K562 (cell line): Measurements from ENCODE around the gene RTBDN. TPM values are rescaled to one million over a fixed set of nuclear protein-coding genes. Genes with fewer than 3 reads are reported as not detected.

ENCODE experiments used
- ATAC-seq: fragments of 200-7000 bp; cut with Tn5 transposase; 3 replicates; pipeline ENCODE4 v1.9.1; 2020; ENCODE audit warnings: moderate library complexity
- BruUV-seq: library from RNA; stranded (reverse); fragments of 400-500 nt; replicated peaks from 2 replicates; lab custom pipeline; 2021; lab: Mats Ljungman, UMichigan
- CTCF ChIA-PET: fragments of 300-600 bp; formaldehyde crosslinking; extraction: SDS; loops from one replicate; lab custom pipeline; 2021; ENCODE audit warnings: low intra/inter-chr PET ratio; lab: Yijun Ruan, JAX
- POLR2A ChIA-PET: fragments of 300-600, 350-650 bp; sonication (Branson Sonifier 250); formaldehyde crosslinking; extraction: SDS; loops from one replicate; lab custom pipeline; 2021; ENCODE audit warnings: antibody characterized with exemption, inconsistent platforms; lab: Yijun Ruan, JAX
- DNase-seq, 4 experiments: peaks; one replicate each; pipeline versions ENCODE4 v3.0.0 to v3.0.0-alpha.2; 2011 to 2018; ENCODE audit warnings: low spot score in 3 of 4, mixed read lengths in 3 of 4; ENCODE audit errors: extremely low read depth in 1 of 4
- FAIRE-seq: peaks from 2 replicates; lab custom pipeline; 2011; peaks lifted over from hg19 to GRCh38; lab: Jason Lieb, UNC
- H2AFZ ChIP-seq: 2 replicates; pipeline ENCODE4 v1.6.0; 2011; ENCODE audit warnings: low read depth, low read length, control low read depth, inconsistent platforms
- H3K27ac ChIP-seq: fragments of 200-600 bp; 3 replicates; pipeline ENCODE4 v1.8.0; 2011; ENCODE audit warnings: low read depth, mild to moderate bottlenecking, control low read depth, inconsistent platforms, low read length, moderate library complexity, mixed read lengths; ENCODE audit errors: extremely low read depth
- H3K27me3 ChIP-seq, 2 experiments: fragments of 300-600 bp in 1 of 2; 2 replicates in 1 of 2; 3 replicates in 1 of 2; pipeline versions ENCODE4 v1.6.0 to v1.8.0; 2011; ENCODE audit warnings: inconsistent platforms in 2 of 2, low read length in 2 of 2, mild to moderate bottlenecking in 1 of 2, mixed read lengths in 1 of 2, moderate library complexity in 1 of 2; ENCODE audit not compliant: control insufficient read depth in 2 of 2, insufficient read depth in 2 of 2
- H3K36me3 ChIP-seq: fragments of 300-600 bp; 3 replicates; pipeline ENCODE4 v1.8.0; 2011; ENCODE audit warnings: mild to moderate bottlenecking, low read length, inconsistent platforms; ENCODE audit not compliant: control insufficient read depth, insufficient read depth
- H3K4me1 ChIP-seq, 2 experiments: fragments of 200-600 bp in 1 of 2; replicated peaks in 1 of 2; 2 replicates in 1 of 2; 3 replicates in 1 of 2; pipeline versions ENCODE4 v1.5.1 to v1.8.0; 2011; ENCODE audit warnings: inconsistent platforms in 2 of 2, low read length in 2 of 2, mild to moderate bottlenecking in 1 of 2, mixed read lengths in 1 of 2, moderate library complexity in 1 of 2; ENCODE audit not compliant: control insufficient read depth in 2 of 2, insufficient read depth in 2 of 2
- H3K4me2 ChIP-seq: 2 replicates; pipeline ENCODE4 v1.6.1; 2011; ENCODE audit warnings: low read length, control low read depth, inconsistent platforms, mixed read lengths; ENCODE audit not compliant: insufficient read depth
- H3K4me3 ChIP-seq: fragments of 200-600 bp; sonication (generic), shearing (Covaris generic); 2 replicates; pipeline ENCODE4 v1.5.1; 2016; ENCODE audit warnings: control low read depth, inconsistent platforms
- H3K79me2 ChIP-seq: fragments of 200-600 bp; 3 replicates; pipeline ENCODE4 v1.8.0; 2011; ENCODE audit warnings: low read length, inconsistent platforms; ENCODE audit not compliant: control insufficient read depth, insufficient read depth
- H3K9ac ChIP-seq, 2 experiments: 2 replicates each; pipeline versions ENCODE4 v1.6.0 to v1.6.1; 2011; ENCODE audit warnings: low read depth in 2 of 2, low read length in 2 of 2, control low read depth in 1 of 2, inconsistent platforms in 1 of 2, mild to moderate bottlenecking in 1 of 2, mixed read lengths in 1 of 2; ENCODE audit not compliant: insufficient read depth in 1 of 2
- H3K9me1 ChIP-seq: one replicate; pipeline ENCODE4 v1.6.0; 2011; ENCODE audit warnings: inconsistent platforms, mild to moderate bottlenecking, low read length, moderate library complexity; ENCODE audit not compliant: control insufficient read depth, insufficient read depth
- H3K9me3 ChIP-seq: replicated peaks from 2 replicates; pipeline ENCODE4 v1.5.1; 2011; ENCODE audit warnings: low read depth, low read length, inconsistent platforms; ENCODE audit not compliant: control insufficient read depth, insufficient read depth
- H4K20me1 ChIP-seq: replicated peaks from 2 replicates; pipeline ENCODE4 v1.6.1; 2011; ENCODE audit warnings: low read length, inconsistent platforms, mixed read lengths; ENCODE audit not compliant: control insufficient read depth, insufficient read depth
- EP300 ChIP-seq: IDR thresholded peaks from 2 replicates; pipeline ENCODE4 v1.6.1; 2012; ENCODE audit warnings: low read length, improper control_type of control experiment
- FIP1L1 ChIP-seq: fragments of 200-400 bp; formaldehyde crosslinking; IDR thresholded peaks from 2 replicates; pipeline ENCODE4 v1.6.1; 2018; ENCODE audit warnings: mild to moderate bottlenecking, low read depth, low read length; ENCODE audit not compliant: poor library complexity, severe bottlenecking
- NBN ChIP-seq: fragments of 450-650 bp; IDR thresholded peaks from 2 replicates; pipeline ENCODE4 v1.6.1; 2016; ENCODE audit warnings: low read depth, mild to moderate bottlenecking
- NCOA6 ChIP-seq: fragments of 450-650 bp; IDR thresholded peaks from 2 replicates; pipeline ENCODE4 v1.6.1; 2017; ENCODE audit warnings: mild to moderate bottlenecking
- POLR2G ChIP-seq: fragments of 200-400 bp; formaldehyde crosslinking; IDR thresholded peaks from 2 replicates; pipeline ENCODE4 v1.6.1; 2017; ENCODE audit warnings: low read depth, mild to moderate bottlenecking, antibody characterized with exemption, low read length, moderate library complexity
- POU5F1 ChIP-seq: fragments of 150-350 bp; IDR thresholded peaks from 2 replicates; pipeline ENCODE4 v1.6.1; 2014; ENCODE audit warnings: borderline replicate concordance, low read length, low read depth, mild to moderate bottlenecking; ENCODE audit not compliant: partially characterized antibody
- RBFOX2 ChIP-seq: fragments of 200-400 bp; formaldehyde crosslinking; IDR thresholded peaks from 2 replicates; pipeline ENCODE4 v1.6.1; 2017; ENCODE audit warnings: low read depth, mild to moderate bottlenecking, low read length, moderate library complexity
- WHSC1 ChIP-seq: IDR thresholded peaks from one replicate; pipeline ENCODE4 v1.6.1; 2012; ENCODE audit warnings: low read length, control low read depth, inconsistent platforms
- ZBTB33 ChIP-seq: sonication (generic); formaldehyde crosslinking; IDR thresholded peaks from 2 replicates; pipeline ENCODE4 v1.8.1; 2023; ENCODE audit warnings: mild to moderate bottlenecking, missing genetic modification reagents
- WGBS: fragments of 100-300 bp; shearing (Covaris generic); methylation state at CpG from one replicate; pipeline ENCODE4 v1.1.6; 2016; ENCODE audit warnings: low coverage, mixed read lengths; ENCODE audit not compliant: insufficient coverage; ENCODE audit errors: missing lambda C conversion rate; 5-methylcytosine and 5-hydroxymethylcytosine counted together
- in situ Hi-C: fragments of 300-500 bp; cut with MboI; formaldehyde crosslinking; loops from 4 replicates; pipeline ENCODE4 v1.15.0; 2018; ENCODE audit warnings: inconsistent platforms, mixed read lengths
- intact Hi-C: fragments of 100-400 bp; cut with micrococcal nuclease; formaldehyde crosslinking; loops from 2 replicates; pipeline ENCODE4 v1.14.2; 2022
- polyA plus RNA-seq, 8 experiments: library from polyadenylated mRNA; depleted of rRNA in 4 of 8; stranded (reverse) in 5 of 8; unstranded in 3 of 8; fragments of >200 nt; fragmentation: Nextera tagmentation in 2 of 8; fragmentation: Illumina TruSeq in 1 of 8; extraction: Ambion mirVana in 2 of 8; extraction: Trizol in 1 of 8; gene quantifications; 2 replicates each; pipeline versions ENCODE4 v1.2.1 to v1.2.3, GENCODE V29; 2011 to 2014; ENCODE audit warnings: inconsistent platforms in 1 of 8, missing spikeins in 1 of 8
- total RNA-seq, 7 experiments: library from RNA; depleted of rRNA in 6 of 7; stranded (reverse); fragments of >200 nt in 6 of 7; fragmentation: Illumina TruSeq in 2 of 7; extraction: Trizol in 2 of 7; gene quantifications; 2 replicates each; pipeline versions ENCODE4 v1.2.1 to v1.2.3, GENCODE V29; 2011 to 2021; ENCODE audit warnings: low replicate concordance in 1 of 7
- TF ChIP-seq, protein P1 (sequence below): fragments of 250-450 bp; sonication (Bioruptor Pico); IDR thresholded peaks from 2 replicates; pipeline ENCODE4 v1.4.0; 2020; ENCODE audit warnings: mild to moderate bottlenecking, moderate library complexity
- TF ChIP-seq, protein P2 (sequence below): fragments of 250-450 bp; sonication (Bioruptor Pico); IDR thresholded peaks from 2 replicates; pipeline ENCODE4 v1.8.0; 2021; ENCODE audit warnings: mild to moderate bottlenecking, moderate library complexity
- TF ChIP-seq, protein P3 (sequence below): fragments of 450-650 bp; formaldehyde crosslinking; IDR thresholded peaks from 2 replicates; pipeline ENCODE4 v1.4.0; 2020; ENCODE audit warnings: mild to moderate bottlenecking, moderate library complexity

Gene RTBDN
- total and polyA plus RNA-seq, 9 of the 15 experiments (the other 6 are each of a cell fraction or from before 2014, with no cell fraction given) = 0.20 to 2.3 (median 0.72) TPM; not detected in 1

DNA sequence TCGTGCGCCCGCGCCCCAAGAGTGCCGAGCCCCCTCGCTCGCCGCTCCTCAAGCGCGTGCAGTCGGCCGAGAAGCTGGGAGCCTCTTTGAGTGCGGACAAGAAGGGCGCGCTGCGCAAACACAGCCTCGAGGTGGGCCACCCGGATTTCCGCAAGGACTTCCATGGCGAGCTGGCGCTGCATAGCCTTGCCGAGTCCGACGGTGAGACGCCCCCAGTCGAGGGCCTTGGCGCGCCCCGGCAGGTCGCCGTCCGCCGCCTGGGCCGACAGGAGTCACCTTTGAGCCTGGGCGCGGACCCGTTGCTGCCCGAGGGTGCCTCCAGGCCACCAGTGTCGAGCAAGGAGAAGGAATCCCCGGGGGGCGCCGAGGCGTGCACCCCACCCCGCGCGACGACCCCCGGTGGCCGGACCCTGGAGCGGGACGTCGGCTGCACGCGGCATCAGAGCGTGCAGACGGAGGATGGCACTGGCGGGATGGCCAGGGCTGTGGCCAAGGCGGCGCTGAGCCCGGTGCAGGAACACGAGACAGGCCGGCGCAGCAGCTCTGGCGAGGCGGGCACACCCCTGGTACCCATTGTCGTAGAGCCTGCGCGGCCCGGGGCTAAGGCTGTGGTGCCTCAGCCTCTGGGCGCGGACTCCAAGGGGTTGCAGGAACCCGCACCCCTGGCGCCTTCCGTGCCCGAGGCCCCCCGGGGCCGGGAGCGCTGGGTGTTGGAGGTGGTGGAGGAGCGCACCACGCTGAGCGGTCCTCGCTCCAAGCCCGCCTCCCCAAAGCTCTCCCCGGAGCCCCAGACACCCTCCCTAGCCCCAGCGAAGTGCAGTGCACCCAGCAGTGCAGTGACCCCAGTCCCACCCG lies 39.7 kb upstream of the RTBDN start:
- BruUV-seq = no TSS peak
- no peaks in the 10 kb centered on the region for H3K79me2 ChIP-seq
- FAIRE-seq (no peak), ATAC-seq (no peak), DNase-seq (no peak)
- H2AFZ ChIP-seq = no peak overlapping the region
- ChIA-PET CTCF (no interaction called here), POLR2A (interaction anchor here (0.6 to 3.3 kb wide), 4 partner anchors 7 to 33 kb away, joined by 3 to 37 read pairs (median 15); partner anchors contain the start of genes DNASE2 and KLF1)
- H3K9me3 ChIP-seq = peaks cover 2% of the 10 kb centered on the region; the same call in 1 of the 2 replicates
- in situ Hi-C loops (no loop called here), intact Hi-C loops (no loop called here)
- no peak overlapping the region for H3K9ac ChIP-seq
- H3K27ac ChIP-seq = no peak overlapping the region
- H3K4me1 ChIP-seq = peaks cover 0 to 27% of the 10 kb centered on the region in 2 experiments; a peak in 2 of 5 replicates
- H3K4me2 ChIP-seq = no peak overlapping the region
- no peak overlapping the region for H3K4me3 ChIP-seq
- no peaks in the 10 kb centered on the region for H4K20me1 ChIP-seq
- H3K36me3 ChIP-seq = peaks cover 28% of the 10 kb centered on the region; the same call in 2 of the 3 replicates
- no peaks in the 10 kb centered on the region for H3K27me3 ChIP-seq
- H3K9me1 ChIP-seq = no peaks in the 10 kb centered on the region
- 97% methylated on average over 50 of the region's 86 CpGs for WGBS
- TF ChIP-seq FIP1L1 (peak; percentile 12), POU5F1 (no peak), ZBTB33 (CRISPR knock-in tag) (peak; percentile 83), NBN (no peak), POLR2G (peak; percentile 60), NCOA6 (no peak), EP300 (no peak), WHSC1 (no peak), RBFOX2 (peak; percentile 26)
- TF ChIP-seq, protein P1, sequence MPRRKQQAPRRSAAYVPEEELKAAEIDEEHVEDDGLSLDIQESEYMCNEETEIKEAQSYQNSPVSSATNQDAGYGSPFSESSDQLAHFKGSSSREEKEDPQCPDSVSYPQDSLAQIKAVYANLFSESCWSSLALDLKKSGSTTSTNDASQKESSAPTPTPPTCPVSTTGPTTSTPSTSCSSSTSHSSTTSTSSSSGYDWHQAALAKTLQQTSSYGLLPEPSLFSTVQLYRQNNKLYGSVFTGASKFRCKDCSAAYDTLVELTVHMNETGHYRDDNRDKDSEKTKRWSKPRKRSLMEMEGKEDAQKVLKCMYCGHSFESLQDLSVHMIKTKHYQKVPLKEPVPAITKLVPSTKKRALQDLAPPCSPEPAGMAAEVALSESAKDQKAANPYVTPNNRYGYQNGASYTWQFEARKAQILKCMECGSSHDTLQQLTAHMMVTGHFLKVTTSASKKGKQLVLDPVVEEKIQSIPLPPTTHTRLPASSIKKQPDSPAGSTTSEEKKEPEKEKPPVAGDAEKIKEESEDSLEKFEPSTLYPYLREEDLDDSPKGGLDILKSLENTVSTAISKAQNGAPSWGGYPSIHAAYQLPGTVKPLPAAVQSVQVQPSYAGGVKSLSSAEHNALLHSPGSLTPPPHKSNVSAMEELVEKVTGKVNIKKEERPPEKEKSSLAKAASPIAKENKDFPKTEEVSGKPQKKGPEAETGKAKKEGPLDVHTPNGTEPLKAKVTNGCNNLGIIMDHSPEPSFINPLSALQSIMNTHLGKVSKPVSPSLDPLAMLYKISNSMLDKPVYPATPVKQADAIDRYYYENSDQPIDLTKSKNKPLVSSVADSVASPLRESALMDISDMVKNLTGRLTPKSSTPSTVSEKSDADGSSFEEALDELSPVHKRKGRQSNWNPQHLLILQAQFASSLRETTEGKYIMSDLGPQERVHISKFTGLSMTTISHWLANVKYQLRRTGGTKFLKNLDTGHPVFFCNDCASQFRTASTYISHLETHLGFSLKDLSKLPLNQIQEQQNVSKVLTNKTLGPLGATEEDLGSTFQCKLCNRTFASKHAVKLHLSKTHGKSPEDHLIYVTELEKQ (CRISPR knock-in tag) = no peak
- TF ChIP-seq, protein P2, sequence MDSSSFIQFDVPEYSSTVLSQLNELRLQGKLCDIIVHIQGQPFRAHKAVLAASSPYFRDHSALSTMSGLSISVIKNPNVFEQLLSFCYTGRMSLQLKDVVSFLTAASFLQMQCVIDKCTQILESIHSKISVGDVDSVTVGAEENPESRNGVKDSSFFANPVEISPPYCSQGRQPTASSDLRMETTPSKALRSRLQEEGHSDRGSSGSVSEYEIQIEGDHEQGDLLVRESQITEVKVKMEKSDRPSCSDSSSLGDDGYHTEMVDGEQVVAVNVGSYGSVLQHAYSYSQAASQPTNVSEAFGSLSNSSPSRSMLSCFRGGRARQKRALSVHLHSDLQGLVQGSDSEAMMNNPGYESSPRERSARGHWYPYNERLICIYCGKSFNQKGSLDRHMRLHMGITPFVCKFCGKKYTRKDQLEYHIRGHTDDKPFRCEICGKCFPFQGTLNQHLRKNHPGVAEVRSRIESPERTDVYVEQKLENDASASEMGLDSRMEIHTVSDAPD (CRISPR knock-in tag) = no peak
- TF ChIP-seq, protein P3, sequence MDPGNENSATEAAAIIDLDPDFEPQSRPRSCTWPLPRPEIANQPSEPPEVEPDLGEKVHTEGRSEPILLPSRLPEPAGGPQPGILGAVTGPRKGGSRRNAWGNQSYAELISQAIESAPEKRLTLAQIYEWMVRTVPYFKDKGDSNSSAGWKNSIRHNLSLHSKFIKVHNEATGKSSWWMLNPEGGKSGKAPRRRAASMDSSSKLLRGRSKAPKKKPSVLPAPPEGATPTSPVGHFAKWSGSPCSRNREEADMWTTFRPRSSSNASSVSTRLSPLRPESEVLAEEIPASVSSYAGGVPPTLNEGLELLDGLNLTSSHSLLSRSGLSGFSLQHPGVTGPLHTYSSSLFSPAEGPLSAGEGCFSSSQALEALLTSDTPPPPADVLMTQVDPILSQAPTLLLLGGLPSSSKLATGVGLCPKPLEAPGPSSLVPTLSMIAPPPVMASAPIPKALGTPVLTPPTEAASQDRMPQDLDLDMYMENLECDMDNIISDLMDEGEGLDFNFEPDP (CRISPR knock-in tag) = no peak
